Measurements from ENCODE around the gene WNT5B.

The WNT5B gene

GRCh38 chr12:1642513-1642912 is 13.5 kb downstream of the WNT5B start:
- Histone ChIP-seq H3K79me2 (ENCODE audit: control insufficient read depth, insufficient read depth, low read length, unreplicated experiment) (no peaks in the 10 kb centered on the region), H3K4me3 (ENCODE audit: low read depth, low read length) (no peak overlapping the region), H2AFZ (ENCODE audit: low read length, unreplicated experiment) (no peak overlapping the region), H3K4me1 (ENCODE audit: control insufficient read depth, insufficient read depth, low read length, unreplicated experiment) (no peaks in the 10 kb centered on the region), H3K27ac (ENCODE audit: low read depth, low read length) (no peak overlapping the region), H3K27me3 (ENCODE audit: insufficient read depth, low read length) (no peaks in the 10 kb centered on the region), H3K36me3 (ENCODE audit: insufficient read depth, low read length) (no peaks in the 10 kb centered on the region)

GRCh38 chr12:1643043-1643442 is 14.0 kb downstream of the WNT5B start:
- H3K36me3 ChIP-seq (ENCODE audit: insufficient read depth, low read length) = no peaks in the 10 kb centered on the region
- no peak overlapping the region for H3K4me3 ChIP-seq (ENCODE audit: low read depth, low read length)
- H3K27me3 ChIP-seq (ENCODE audit: insufficient read depth, low read length) = no peaks in the 10 kb centered on the region
- H3K79me2 ChIP-seq (ENCODE audit: control insufficient read depth, insufficient read depth, low read length, unreplicated experiment) = no peaks in the 10 kb centered on the region
- no peaks in the 10 kb centered on the region for H3K4me1 ChIP-seq (ENCODE audit: control insufficient read depth, insufficient read depth, low read length, unreplicated experiment)
- H2AFZ ChIP-seq (ENCODE audit: low read length, unreplicated experiment) = no peak overlapping the region
- H3K27ac ChIP-seq (ENCODE audit: low read depth, low read length) = no peak overlapping the region

GRCh38 chr12:1643905-1644533 is 15.0 kb downstream of the WNT5B start:
- Histone ChIP-seq H3K36me3 (ENCODE audit: insufficient read depth, low read length) (no peaks in the 10 kb centered on the region), H3K27me3 (ENCODE audit: insufficient read depth, low read length) (no peaks in the 10 kb centered on the region), H3K27ac (ENCODE audit: low read depth, low read length) (no peak overlapping the region), H3K4me1 (ENCODE audit: control insufficient read depth, insufficient read depth, low read length, unreplicated experiment) (no peaks in the 10 kb centered on the region), H2AFZ (ENCODE audit: low read length, unreplicated experiment) (no peak overlapping the region), H3K4me3 (ENCODE audit: low read depth, low read length) (no peak overlapping the region), H3K79me2 (ENCODE audit: control insufficient read depth, insufficient read depth, low read length, unreplicated experiment) (no peaks in the 10 kb centered on the region)

- no peaks in the 10 kb centered on the region for H3K27me3 ChIP-seq (ENCODE audit: insufficient read depth, low read length)
- no peaks in the 10 kb centered on the region for H3K36me3 ChIP-seq (ENCODE audit: insufficient read depth, low read length)
- no peak overlapping the region for H3K4me3 ChIP-seq (ENCODE audit: low read depth, low read length)
- no peak overlapping the region for H3K27ac ChIP-seq (ENCODE audit: low read depth, low read length)
- H3K4me1 ChIP-seq (ENCODE audit: control insufficient read depth, insufficient read depth, low read length, unreplicated experiment) = no peaks in the 10 kb centered on the region
- H2AFZ ChIP-seq (ENCODE audit: low read length, unreplicated experiment) = no peak overlapping the region
- H3K79me2 ChIP-seq (ENCODE audit: control insufficient read depth, insufficient read depth, low read length, unreplicated experiment) = no peaks in the 10 kb centered on the region
Observed at GRCh38 chr12:1644534-1645438, 15.8 kb downstream of the WNT5B start.

GRCh38 chr12:1645819-1646218 is 16.8 kb downstream of the WNT5B start:
- Histone ChIP-seq H3K27ac (ENCODE audit: low read depth, low read length) (no peak overlapping the region), H3K36me3 (ENCODE audit: insufficient read depth, low read length) (no peaks in the 10 kb centered on the region), H3K27me3 (ENCODE audit: insufficient read depth, low read length) (no peaks in the 10 kb centered on the region), H3K79me2 (ENCODE audit: control insufficient read depth, insufficient read depth, low read length, unreplicated experiment) (no peaks in the 10 kb centered on the region), H3K4me1 (ENCODE audit: control insufficient read depth, insufficient read depth, low read length, unreplicated experiment) (no peaks in the 10 kb centered on the region), H3K4me3 (ENCODE audit: low read depth, low read length) (no peak overlapping the region), H2AFZ (ENCODE audit: low read length, unreplicated experiment) (no peak overlapping the region)

GRCh38 chr12:1646569-1647284 is 17.7 kb downstream of the WNT5B start:
- Histone ChIP-seq H3K27ac (ENCODE audit: low read depth, low read length) (no peak overlapping the region), H3K79me2 (ENCODE audit: control insufficient read depth, insufficient read depth, low read length, unreplicated experiment) (no peaks in the 10 kb centered on the region), H3K27me3 (ENCODE audit: insufficient read depth, low read length) (no peaks in the 10 kb centered on the region), H3K36me3 (ENCODE audit: insufficient read depth, low read length) (no peaks in the 10 kb centered on the region), H3K4me3 (ENCODE audit: low read depth, low read length) (no peak overlapping the region), H2AFZ (ENCODE audit: low read length, unreplicated experiment) (no peak overlapping the region), H3K4me1 (ENCODE audit: control insufficient read depth, insufficient read depth, low read length, unreplicated experiment) (no peaks in the 10 kb centered on the region)

GRCh38 chr12:1647285-1647669 is 18.2 kb downstream of the WNT5B start:
- H3K27me3 ChIP-seq (ENCODE audit: insufficient read depth, low read length) = no peaks in the 10 kb centered on the region
- H3K4me1 ChIP-seq (ENCODE audit: control insufficient read depth, insufficient read depth, low read length, unreplicated experiment) = no peaks in the 10 kb centered on the region
- no peak overlapping the region for H3K4me3 ChIP-seq (ENCODE audit: low read depth, low read length)
- no peak overlapping the region for H2AFZ ChIP-seq (ENCODE audit: low read length, unreplicated experiment)
- H3K79me2 ChIP-seq (ENCODE audit: control insufficient read depth, insufficient read depth, low read length, unreplicated experiment) = no peaks in the 10 kb centered on the region
- H3K36me3 ChIP-seq (ENCODE audit: insufficient read depth, low read length) = no peaks in the 10 kb centered on the region
- H3K27ac ChIP-seq (ENCODE audit: low read depth, low read length) = no peak overlapping the region

GRCh38 chr12:1650260-1650977 is 21.4 kb downstream of the WNT5B start:
- Histone ChIP-seq H3K4me1 (ENCODE audit: control insufficient read depth, insufficient read depth, low read length, unreplicated experiment) (no peaks in the 10 kb centered on the region), H3K27ac (ENCODE audit: low read depth, low read length) (no peak overlapping the region), H3K36me3 (ENCODE audit: insufficient read depth, low read length) (no peaks in the 10 kb centered on the region), H3K4me3 (ENCODE audit: low read depth, low read length) (no peak overlapping the region), H3K79me2 (ENCODE audit: control insufficient read depth, insufficient read depth, low read length, unreplicated experiment) (no peaks in the 10 kb centered on the region), H3K27me3 (ENCODE audit: insufficient read depth, low read length) (no peaks in the 10 kb centered on the region), H2AFZ (ENCODE audit: low read length, unreplicated experiment) (no peak overlapping the region)

- H3K4me3 ChIP-seq (ENCODE audit: low read depth, low read length) = no peak overlapping the region
- no peaks in the 10 kb centered on the region for H3K36me3 ChIP-seq (ENCODE audit: insufficient read depth, low read length)
- H3K27ac ChIP-seq (ENCODE audit: low read depth, low read length) = no peak overlapping the region
- H2AFZ ChIP-seq (ENCODE audit: low read length, unreplicated experiment) = no peak overlapping the region
- no peaks in the 10 kb centered on the region for H3K4me1 ChIP-seq (ENCODE audit: control insufficient read depth, insufficient read depth, low read length, unreplicated experiment)
- no peaks in the 10 kb centered on the region for H3K27me3 ChIP-seq (ENCODE audit: insufficient read depth, low read length)
- H3K79me2 ChIP-seq (ENCODE audit: control insufficient read depth, insufficient read depth, low read length, unreplicated experiment) = no peaks in the 10 kb centered on the region
Observed at GRCh38 chr12:1650978-1651361, 21.9 kb downstream of the WNT5B start.

GRCh38 chr12:1651946-1652345 is 22.9 kb downstream of the WNT5B start:
- Histone ChIP-seq H3K4me1 (ENCODE audit: control insufficient read depth, insufficient read depth, low read length, unreplicated experiment) (no peaks in the 10 kb centered on the region), H3K27me3 (ENCODE audit: insufficient read depth, low read length) (no peaks in the 10 kb centered on the region), H3K27ac (ENCODE audit: low read depth, low read length) (no peak overlapping the region), H2AFZ (ENCODE audit: low read length, unreplicated experiment) (no peak overlapping the region), H3K36me3 (ENCODE audit: insufficient read depth, low read length) (no peaks in the 10 kb centered on the region), H3K4me3 (ENCODE audit: low read depth, low read length) (no peak overlapping the region), H3K79me2 (ENCODE audit: control insufficient read depth, insufficient read depth, low read length, unreplicated experiment) (no peaks in the 10 kb centered on the region)
